Measurements from ENCODE around the gene AFMID. TPM values are rescaled to one million over a fixed set of nuclear protein-coding genes. Genes with fewer than 3 reads are reported as not detected.

The AFMID gene
- total RNA-seq, 1 experiment from 2014 or later: 65.8 TPM

- CTCF ChIA-PET: no interaction called here
- Histone ChIP-seq H3K4me2 (ENCODE audit: low read length) (no peak overlapping the region), H3K36me3 (ENCODE audit: control insufficient read depth in 1 of 2, insufficient read depth in 2 of 2, low read length in 2 of 2) (peaks cover 12 to 16% of the 10 kb centered on the region in 2 experiments; a peak in 3 of 4 replicates), H3K79me2 (ENCODE audit: insufficient read depth, low read length) (peaks cover 17% of the 10 kb centered on the region), H3K9me3 (ENCODE audit: control insufficient read depth in 1 of 2, insufficient read depth in 1 of 2, low read depth in 1 of 2, low read length in 2 of 2) (no peaks in the 10 kb centered on the region), H3K4me3 (replicated peaks in 1 of 2; ENCODE audit: low read depth in 1 of 2, low read length in 2 of 2) (no peak overlapping the region), H3K4me1 (ENCODE audit: control insufficient read depth in 1 of 2, insufficient read depth in 2 of 2, low read length in 2 of 2) (peaks cover 21 to 23% of the 10 kb centered on the region in 2 experiments), H2AFZ (ENCODE audit: low read depth, low read length, poor library complexity, severe bottlenecking) (no peak overlapping the region), H3K27me3 (ENCODE audit: insufficient read depth, low read length) (no peaks in the 10 kb centered on the region), H3K27ac (ENCODE audit: low read depth, low read length) (no peak overlapping the region), H4K20me1 (ENCODE audit: insufficient read depth) (no peaks in the 10 kb centered on the region), H3K9ac (ENCODE audit: low read length) (no peak overlapping the region), H3K9me2 (ENCODE audit: insufficient read depth) (no peaks in the 10 kb centered on the region)
- no peak for DNase-seq (ENCODE audit: low read depth, low spot score)
- POLR2A ChIA-PET: interaction anchor here (1.5 kb wide), 1 partner anchor 15 kb away, joined by 6 read pairs; the partner anchor contains the start of genes AFMID and TK1
- intact Hi-C loops (cut with micrococcal nuclease): no loop called here
- RAD21 ChIA-PET (ENCODE audit: low non-redundant PET in 1 of 2, low total read pairs in 2 of 2, uncharacterized antibody in 2 of 2, unreplicated experiment in 2 of 2): no interaction called here
- BruUV-seq (replicated peaks): no TSS peak
- ATAC-seq: no peak
- TF ChIP-seq SP1 (IDR thresholded peaks at IDR 0.05; ENCODE audit: low read depth) (no peak), FOSL1 (IDR thresholded peaks at IDR 0.05; ENCODE audit: low read depth) (no peak), TCF7L2 (IDR thresholded peaks at IDR 0.05; ENCODE audit: borderline replicate concordance, extremely low read depth, insufficient read depth, insufficient read length) (no peak), CTCF (IDR thresholded peaks at IDR 0.05 in 2 of 3, conservative IDR thresholded peaks at IDR 0.05 in 1 of 3; ENCODE audit: borderline replicate concordance in 1 of 3, insufficient read depth in 1 of 3, low read depth in 2 of 3, low read length in 2 of 3) (no peak), ZFX (IDR thresholded peaks at IDR 0.05) (no peak), EGR1 (IDR thresholded peaks at IDR 0.05; ENCODE audit: low read depth) (no peak), CEBPB (IDR thresholded peaks at IDR 0.05; ENCODE audit: low read depth) (no peak), ATF3 (IDR thresholded peaks at IDR 0.05) (no peak)
Observed at GRCh38 chr17:78202666-78203065, 15.5 kb downstream of the AFMID start.
